C4-2B (cell line): Measurements from ENCODE around the gene CADPS2.

ENCODE experiments used
- H3K27ac ChIP-seq: fragments of 450-650 bp; 2 replicates; pipeline ENCODE4 v1.5.1; 2017
- CTCF ChIP-seq: fragments of 450-650 bp; conservative IDR thresholded peaks from 2 replicates; pipeline ENCODE4 v1.5.1; 2017; ENCODE audit warnings: mild to moderate bottlenecking
- ZFX ChIP-seq: fragments of 450-650 bp; IDR thresholded peaks from 2 replicates; pipeline ENCODE4 v1.6.1; 2017

CADPS2 gene

DNA sequence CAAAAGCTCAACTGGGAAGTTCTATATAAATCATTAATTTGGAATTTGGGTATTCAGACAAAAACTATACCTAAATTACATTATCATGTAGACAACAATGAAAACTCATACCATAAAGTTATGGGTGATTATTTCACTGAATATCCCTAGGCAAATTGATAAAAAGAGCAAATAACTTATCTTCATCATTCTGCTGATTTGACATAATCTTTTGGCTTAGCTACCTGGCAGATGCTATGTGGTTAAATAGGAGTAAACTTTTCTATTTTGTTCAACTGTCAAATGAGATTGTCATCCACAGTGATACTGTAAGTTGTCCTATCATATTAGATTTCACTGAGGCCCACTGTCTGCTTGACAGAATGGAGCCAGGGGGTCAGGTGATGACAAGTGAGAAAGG, 432.8 kb downstream of the CADPS2 start:
- H3K27ac ChIP-seq = no peak overlapping the region
- TF ChIP-seq ZFX (no peak), CTCF (no peak)

- TF ChIP-seq ZFX (no peak), CTCF (no peak)
- no peak overlapping the region for H3K27ac ChIP-seq
These were observed 437.2 kb downstream of the CADPS2 start for GRCh38 chr7:122448893-122449589.

GRCh38 chr7:122442929-122443328, 443.3 kb downstream of the CADPS2 start:
- no peak overlapping the region for H3K27ac ChIP-seq
- no peak for TF ChIP-seq CTCF
- TF ChIP-seq ZFX = no peak

- no peak overlapping the region for H3K27ac ChIP-seq
These were observed 447.8 kb downstream of the CADPS2 start for GRCh38 chr7:122438492-122438891.

GRCh38 chr7:122438006-122438405, 448.3 kb downstream of the CADPS2 start:
- H3K27ac ChIP-seq = no peak overlapping the region
- TF ChIP-seq CTCF = no peak
- no peak for TF ChIP-seq ZFX

More at GRCh38 chr7:122438492-122438891, 447.8 kb downstream of the CADPS2 start:
- TF ChIP-seq CTCF (no peak), ZFX (no peak)

DNA sequence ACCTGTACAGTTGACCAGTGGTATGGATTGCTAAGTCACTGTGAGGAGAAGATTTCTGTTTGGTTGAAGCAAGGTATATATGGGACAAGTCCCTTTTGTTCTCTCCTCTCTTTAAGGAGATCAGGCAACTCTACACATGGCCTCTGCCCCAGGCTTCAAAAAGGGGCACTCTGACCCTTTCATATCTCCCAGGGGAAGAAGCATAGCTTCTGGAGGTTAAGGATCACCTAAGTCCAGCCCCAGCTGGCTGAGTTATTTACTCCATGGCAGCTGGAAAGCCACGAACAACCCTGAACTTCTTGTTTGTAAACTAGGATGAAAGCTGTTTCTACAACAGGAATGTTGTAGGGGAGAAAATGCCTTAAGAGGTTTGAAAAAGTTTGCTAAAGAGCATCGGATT, 452.5 kb downstream of the CADPS2 start:
- H3K27ac ChIP-seq = no peak overlapping the region
- TF ChIP-seq CTCF = no peak
- no peak for TF ChIP-seq ZFX

DNA sequence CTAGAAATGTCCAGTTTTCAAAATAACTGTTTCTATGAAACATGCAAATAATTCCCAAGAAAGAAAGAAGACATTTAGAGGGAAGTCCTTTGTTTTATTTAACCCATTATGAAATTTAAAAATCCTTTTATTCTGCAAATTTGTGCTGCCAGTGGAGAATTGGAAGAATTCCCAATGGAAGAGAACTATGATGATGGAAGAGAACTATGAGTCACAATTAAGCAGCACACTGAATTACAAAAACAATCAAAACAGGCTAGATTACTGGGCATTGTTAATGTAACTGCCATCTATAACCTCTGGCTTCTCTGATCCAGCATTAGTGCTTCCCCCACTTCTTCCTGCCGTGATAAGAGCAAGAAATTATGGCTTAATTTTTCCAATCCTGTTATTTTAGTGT, 455.6 kb downstream of the CADPS2 start:
- TF ChIP-seq CTCF = no peak
- no peak overlapping the region for H3K27ac ChIP-seq
